AG04450 (cell line): Measurements from ENCODE around the gene LRRC4. TPM values are rescaled to one million over a fixed set of nuclear protein-coding genes. Genes with fewer than 3 reads are reported as not detected.

Experiments used
- CTCF ChIA-PET: fragments of 300-600, 350-600 bp; formaldehyde crosslinking; extraction: SDS; loops from one replicate; lab custom pipeline; 2022; ENCODE audit warnings: antibody characterized with exemption, inconsistent platforms; lab: Charles Lee
- POLR2A ChIA-PET: fragments of 350-600 bp; formaldehyde crosslinking; extraction: SDS; loops from one replicate; lab custom pipeline; 2021; ENCODE audit warnings: antibody characterized with exemption, inconsistent platforms; lab: Yijun Ruan, JAX
- DNase-seq: peaks from one replicate; pipeline ENCODE4 v3.0.0-alpha.2; 2011; ENCODE audit warnings: low read depth, low spot score
- H3K27ac ChIP-seq: one replicate; pipeline ENCODE4 v1.5.1; 2012; ENCODE audit warnings: low read depth, low read length, control low read depth
- H3K27me3 ChIP-seq: one replicate; pipeline ENCODE4 v1.6.0; 2012; ENCODE audit warnings: low read length; ENCODE audit not compliant: control insufficient read depth, insufficient read depth
- H3K4me3 ChIP-seq: 2 replicates; pipeline ENCODE4 v1.5.1; 2011; ENCODE audit warnings: mild to moderate bottlenecking, low read depth, low read length, control low read depth
- H3K9me3 ChIP-seq: 2 replicates; pipeline ENCODE4 v1.5.1; 2012; ENCODE audit warnings: low read length; ENCODE audit not compliant: control insufficient read depth, insufficient read depth
- polyA plus RNA-seq: library from polyadenylated mRNA; depleted of rRNA; stranded (reverse); fragments of >200 nt; gene quantifications from 2 replicates; pipeline ENCODE4 v1.2.3, GENCODE V29; 2011
- TF ChIP-seq, protein P1 (sequence below): IDR thresholded peaks from 2 replicates; pipeline ENCODE4 v1.5.1; 2011; ENCODE audit warnings: low read depth, low read length, control low read depth, inconsistent platforms

Gene LRRC4
- polyA plus RNA-seq, 1 experiment, result 0.35 TPM

DNA sequence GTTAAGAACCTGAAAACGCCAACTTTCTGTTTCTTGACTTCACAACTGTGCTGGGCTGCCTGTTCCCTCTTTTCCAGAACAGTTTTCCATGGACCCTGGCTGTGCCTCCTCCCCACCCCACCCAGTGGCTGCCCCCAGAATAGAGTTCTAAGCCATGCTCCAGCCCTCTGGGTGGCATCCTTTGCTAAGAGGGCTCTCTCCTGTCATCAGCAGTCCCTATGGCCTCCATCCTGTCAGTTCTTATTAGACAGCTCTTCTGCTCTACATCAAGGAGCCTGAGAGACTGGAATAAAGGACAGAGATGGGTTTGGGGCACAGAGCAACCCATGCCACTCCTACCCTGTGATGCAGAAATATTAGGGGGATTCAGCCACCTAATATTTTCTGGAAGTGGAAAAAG, 13.9 kb upstream of the LRRC4 start:
- no peak overlapping the region for H3K4me3 ChIP-seq
- CTCF ChIA-PET, result no interaction called here
- no peak overlapping the region for H3K27ac ChIP-seq
- H3K27me3 ChIP-seq, result no peaks in the 10 kb centered on the region
- no peaks in the 10 kb centered on the region for H3K9me3 ChIP-seq
- POLR2A ChIA-PET, result no interaction called here
- DNase-seq, result no peak
- TF ChIP-seq, protein P1, sequence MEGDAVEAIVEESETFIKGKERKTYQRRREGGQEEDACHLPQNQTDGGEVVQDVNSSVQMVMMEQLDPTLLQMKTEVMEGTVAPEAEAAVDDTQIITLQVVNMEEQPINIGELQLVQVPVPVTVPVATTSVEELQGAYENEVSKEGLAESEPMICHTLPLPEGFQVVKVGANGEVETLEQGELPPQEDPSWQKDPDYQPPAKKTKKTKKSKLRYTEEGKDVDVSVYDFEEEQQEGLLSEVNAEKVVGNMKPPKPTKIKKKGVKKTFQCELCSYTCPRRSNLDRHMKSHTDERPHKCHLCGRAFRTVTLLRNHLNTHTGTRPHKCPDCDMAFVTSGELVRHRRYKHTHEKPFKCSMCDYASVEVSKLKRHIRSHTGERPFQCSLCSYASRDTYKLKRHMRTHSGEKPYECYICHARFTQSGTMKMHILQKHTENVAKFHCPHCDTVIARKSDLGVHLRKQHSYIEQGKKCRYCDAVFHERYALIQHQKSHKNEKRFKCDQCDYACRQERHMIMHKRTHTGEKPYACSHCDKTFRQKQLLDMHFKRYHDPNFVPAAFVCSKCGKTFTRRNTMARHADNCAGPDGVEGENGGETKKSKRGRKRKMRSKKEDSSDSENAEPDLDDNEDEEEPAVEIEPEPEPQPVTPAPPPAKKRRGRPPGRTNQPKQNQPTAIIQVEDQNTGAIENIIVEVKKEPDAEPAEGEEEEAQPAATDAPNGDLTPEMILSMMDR, result no peak

DNA sequence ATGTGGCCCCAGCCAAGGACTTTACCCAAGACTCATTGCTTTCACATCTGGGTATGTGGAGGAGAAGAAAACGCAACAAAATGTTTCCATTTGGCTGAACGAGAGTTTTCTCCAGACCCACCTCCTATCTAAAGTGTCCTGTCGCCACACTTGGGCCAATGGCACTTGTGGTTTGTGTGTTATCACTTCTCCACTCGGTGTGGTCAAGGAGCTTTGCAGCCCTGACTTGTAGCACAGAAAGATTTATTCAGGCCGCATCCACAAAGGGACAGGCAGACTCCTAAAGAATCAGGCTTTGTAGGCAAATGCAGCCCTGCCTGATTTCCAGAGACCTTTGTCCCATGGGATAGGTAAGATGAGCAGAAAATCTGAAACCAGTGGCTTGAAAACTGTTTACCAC, 12.8 kb upstream of the LRRC4 start:
- CTCF ChIA-PET, result interaction anchor here (0.7 kb wide), 1 partner anchor 177 kb away, joined by 3 read pairs; no protein-coding TSS in a partner anchor
- no peaks in the 10 kb centered on the region for H3K9me3 ChIP-seq

DNA sequence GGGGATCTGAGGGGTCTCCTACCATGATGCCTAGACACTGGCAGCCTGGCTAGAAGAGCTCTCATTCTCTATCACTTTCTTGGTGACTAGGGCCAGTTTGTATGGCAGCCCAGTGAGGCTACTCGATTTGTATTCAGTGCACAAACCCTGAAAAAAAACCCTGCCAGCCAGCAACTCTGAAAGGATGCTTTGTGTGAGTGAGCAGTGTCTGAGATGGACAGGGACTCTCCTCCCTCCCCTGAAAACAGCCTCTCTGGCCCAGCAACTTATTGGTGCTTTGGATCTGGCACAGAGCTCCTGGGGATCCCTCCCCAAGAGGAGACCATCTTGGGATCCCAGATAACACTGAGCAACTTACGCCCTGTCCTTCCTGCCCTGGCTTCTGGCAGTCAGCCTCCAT, 10.8 kb upstream of the LRRC4 start:
- CTCF ChIA-PET, result interaction anchor here (1.8 to 2.1 kb wide), 2 partner anchors 166 to 168 kb away, joined by 3 to 6 read pairs; no protein-coding TSS in a partner anchor

More for the DNA sequence above, 12.8 kb upstream of the LRRC4 start:
- Histone ChIP-seq H3K27me3 (no peaks in the 10 kb centered on the region), H3K4me3 (no peak overlapping the region), H3K27ac (no peak overlapping the region)
- POLR2A ChIA-PET, result no interaction called here
- TF ChIP-seq, protein P1, result no peak
- no peak for DNase-seq

DNA sequence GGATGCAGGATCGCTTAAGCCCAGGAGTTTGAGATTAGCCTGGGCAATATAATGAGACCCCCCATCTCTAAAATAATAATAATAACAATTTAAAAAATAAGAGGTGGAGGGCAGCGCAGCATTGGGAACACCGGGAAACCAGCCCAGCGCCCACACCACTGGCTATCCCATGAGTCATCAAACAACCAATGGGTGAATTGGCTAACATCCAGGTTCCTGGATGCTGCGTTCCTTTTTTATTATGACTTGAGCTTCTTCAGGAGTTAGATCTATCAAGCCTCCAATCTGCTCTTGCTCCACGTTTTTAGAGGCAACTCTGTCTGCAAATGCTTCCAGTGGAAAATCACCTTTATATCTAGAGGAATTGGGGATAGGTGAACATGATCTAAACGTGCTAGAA, 10.0 kb upstream of the LRRC4 start:
- Histone ChIP-seq H3K27ac (no peak overlapping the region), H3K4me3 (no peak overlapping the region), H3K27me3 (no peaks in the 10 kb centered on the region), H3K9me3 (no peaks in the 10 kb centered on the region)
- TF ChIP-seq, protein P1, result no peak
- ChIA-PET POLR2A (no interaction called here), CTCF (interaction anchor here (0.5 to 2.1 kb wide), 3 partner anchors 167 to 371 kb away, joined by 3 to 6 read pairs (median 4); no protein-coding TSS in a partner anchor)
- DNase-seq, result peak; percentile 36

More for the DNA sequence above, 10.8 kb upstream of the LRRC4 start:
- H3K27ac ChIP-seq, result no peak overlapping the region
- DNase-seq, result no peak
- POLR2A ChIA-PET, result no interaction called here
- H3K4me3 ChIP-seq, result no peak overlapping the region
- TF ChIP-seq, protein P1, result no peak
- H3K9me3 ChIP-seq, result no peaks in the 10 kb centered on the region
- H3K27me3 ChIP-seq, result no peaks in the 10 kb centered on the region

DNA sequence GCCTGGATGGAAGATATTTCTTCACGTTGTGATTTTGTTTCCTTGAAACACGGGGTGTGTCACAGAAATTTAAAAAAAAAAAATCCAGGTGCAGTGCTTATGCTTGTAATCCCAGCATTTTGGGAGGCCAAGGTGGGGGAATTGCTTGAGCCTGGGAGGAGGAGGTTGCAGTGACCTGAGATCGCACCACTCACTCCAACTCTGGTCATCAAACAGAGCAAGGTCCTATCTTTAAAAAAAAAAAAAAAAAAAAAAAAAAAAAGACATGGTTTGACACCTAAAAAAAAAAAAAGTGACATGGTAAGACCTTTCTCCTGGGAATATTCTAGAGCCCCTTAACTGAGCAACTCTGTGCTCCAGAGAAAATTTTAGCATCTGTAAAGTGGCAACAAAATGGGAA, 9.0 kb upstream of the LRRC4 start:
- Histone ChIP-seq H3K27ac (no peak overlapping the region), H3K27me3 (no peaks in the 10 kb centered on the region), H3K4me3 (no peak overlapping the region), H3K9me3 (no peaks in the 10 kb centered on the region)
- ChIA-PET CTCF (interaction anchor here (2.1 kb wide), 1 partner anchor 170 kb away, joined by 6 read pairs; no protein-coding TSS in a partner anchor), POLR2A (no interaction called here)
- TF ChIP-seq, protein P1, result no peak
- DNase-seq, result no peak
